Ascending aorta (tissue), 2 donors: Measurements from ENCODE around the gene ZNF764. TPM values are rescaled to one million over a fixed set of nuclear protein-coding genes. Genes with fewer than 3 reads are reported as not detected.

ENCODE experiments used
- DNase-seq, 2 donors: peaks; one replicate each; pipeline ENCODE4 v3.0.0-alpha.2; 2019; ENCODE audit warnings: low spot score in 2 of 2
- H3K27ac ChIP-seq, 2 donors: fragments of 200-600 bp; sonication (generic); one replicate each; pipeline ENCODE4 v1.5.1; 2016 to 2017; ENCODE audit warnings: mild to moderate bottlenecking in 1 of 2
- H3K27me3 ChIP-seq: fragments of 200-600 bp; sonication (generic); one replicate; pipeline ENCODE4 v1.5.1; 2017
- H3K36me3 ChIP-seq, 2 donors: fragments of 200-600 bp; sonication (generic); one replicate each; pipeline ENCODE4 v1.5.1; 2016
- H3K4me1 ChIP-seq, 2 donors: fragments of 200-600 bp; sonication (generic); one replicate each; pipeline ENCODE4 v1.5.1; 2016 to 2017; ENCODE audit warnings: mild to moderate bottlenecking in 1 of 2
- H3K4me3 ChIP-seq, 2 donors: fragments of 200-600 bp; sonication (generic); one replicate each; pipeline ENCODE4 v1.5.1; 2016 to 2017; ENCODE audit warnings: mild to moderate bottlenecking in 1 of 2
- H3K9me3 ChIP-seq, 2 donors: fragments of 200-600 bp; sonication (generic); one replicate each; pipeline ENCODE4 v1.5.1; 2016
- CTCF ChIP-seq, 3 experiments: fragments of 200-600 bp in 2 of 3; fragments of 450-650 bp in 1 of 3; sonication (generic) in 2 of 3; IDR thresholded peaks; one replicate each; pipeline ENCODE4 v1.5.1; 2016 to 2019; ENCODE audit warnings: antibody characterized with exemption in 3 of 3, mild to moderate bottlenecking in 1 of 3, moderate library complexity in 1 of 3
- intact Hi-C: fragments of 100-400 bp; cut with DNase I; formaldehyde crosslinking; loops from one replicate; pipeline ENCODE4 v1.15.1; 2023
- total RNA-seq: library from RNA; depleted of rRNA; stranded (reverse); fragments of >200 nt; gene quantifications from one replicate; pipeline ENCODE4 v1.1.0, GENCODE V29; 2016

The ZNF764 gene
- total RNA-seq, 1 donor from 2014 or later, result 10.9 TPM

GRCh38 chr16:30535106-30535776, 22.9 kb downstream of the ZNF764 start:
- H3K27me3 ChIP-seq, result no peaks in the 10 kb centered on the region
- TF ChIP-seq CTCF (IDR thresholded peaks at IDR 0.05), result no peak
- peak overlapping the region; percentile 69 to 93 for H3K4me3 ChIP-seq
- peaks cover 18 to 19% of the 10 kb centered on the region in 2 donors for H3K36me3 ChIP-seq
- no peak for DNase-seq
- intact Hi-C loops, result loop anchor here (1.0 to 2.0 kb wide), 5 partner anchors 36 to 124 kb away; partner anchors contain the start of genes DCTPP1, FBRS, SEPHS2 and ZNF688
- H3K4me1 ChIP-seq, result peaks cover 11 to 12% of the 10 kb centered on the region in 2 donors
- no peaks in the 10 kb centered on the region for H3K9me3 ChIP-seq
- H3K27ac ChIP-seq, result peak overlapping the region; percentile 86 to 96

- peak within 1 kb of the TSS; percentile 86 to 96 for H3K27ac ChIP-seq
- H3K4me3 ChIP-seq, result peak within 1 kb of the TSS; percentile 69 to 93
- intact Hi-C loops, result loop anchor here (1.0 to 5.0 kb wide), 7 partner anchors 24 to 124 kb away; partner anchors contain the start of genes DCTPP1, FBRS, SEPHS2 and ZNF688
- H3K4me1 ChIP-seq, result peaks cover 11 to 12% of the 10 kb centered on the region in 2 donors
- DNase-seq, result peak; percentile 61 to 95
- no peaks in the 10 kb centered on the region for H3K27me3 ChIP-seq
- peaks cover 18 to 19% of the 10 kb centered on the region in 2 donors for H3K36me3 ChIP-seq
- TF ChIP-seq CTCF (IDR thresholded peaks at IDR 0.05), result peak in 1 of 3 experiments; percentile 8
- H3K9me3 ChIP-seq, result no peaks in the 10 kb centered on the region
Measured at GRCh38 chr16:30534368-30535105, 23.6 kb downstream of the ZNF764 start, which contains the start of gene ZNF747. Gene ZNF747, minus strand, starts transcription at chr16:30534858. Its CDS starts 179 bp downstream, at chr16:30534679.

- peak overlapping the region; percentile 69 to 93 for H3K4me3 ChIP-seq
- no peaks in the 10 kb centered on the region for H3K9me3 ChIP-seq
- no peaks in the 10 kb centered on the region for H3K27me3 ChIP-seq
- no peak for TF ChIP-seq CTCF (IDR thresholded peaks at IDR 0.05)
- peaks cover 18 to 19% of the 10 kb centered on the region in 2 donors for H3K36me3 ChIP-seq
- DNase-seq, result no peak
- H3K4me1 ChIP-seq, result peaks cover 11 to 12% of the 10 kb centered on the region in 2 donors
- peak overlapping the region; percentile 86 to 96 for H3K27ac ChIP-seq
- intact Hi-C loops, result loop anchor here (1.0 to 5.0 kb wide), 6 partner anchors 24 to 125 kb away; partner anchors contain the start of genes DCTPP1, FBRS, SEPHS2 and ZNF688
Measured at GRCh38 chr16:30533748-30534367, 24.3 kb downstream of the ZNF764 start.

- TF ChIP-seq CTCF (IDR thresholded peaks at IDR 0.05), result no peak
- Histone ChIP-seq H3K9me3 (no peaks in the 10 kb centered on the region), H3K4me1 (peaks cover 11 to 12% of the 10 kb centered on the region in 2 donors), H3K36me3 (peaks cover 18 to 19% of the 10 kb centered on the region in 2 donors), H3K27ac (no peak overlapping the region), H3K4me3 (peak overlapping the region in 1 of 2 donors; percentile 93), H3K27me3 (no peaks in the 10 kb centered on the region)
- DNase-seq, result no peak
- intact Hi-C loops, result loop anchor here (5.0 kb wide), 1 partner anchor 99 kb away; no protein-coding TSS in a partner anchor
Measured at GRCh38 chr16:30533146-30533522, 25.0 kb downstream of the ZNF764 start.
